ENCODE measurements around the gene DPAGT1. TPM values are rescaled to one million over a fixed set of nuclear protein-coding genes. Genes with fewer than 3 reads are reported as not detected.

Gene DPAGT1
- total RNA-seq, 1 donor from 2014 or later = 8.4 TPM

DNA sequence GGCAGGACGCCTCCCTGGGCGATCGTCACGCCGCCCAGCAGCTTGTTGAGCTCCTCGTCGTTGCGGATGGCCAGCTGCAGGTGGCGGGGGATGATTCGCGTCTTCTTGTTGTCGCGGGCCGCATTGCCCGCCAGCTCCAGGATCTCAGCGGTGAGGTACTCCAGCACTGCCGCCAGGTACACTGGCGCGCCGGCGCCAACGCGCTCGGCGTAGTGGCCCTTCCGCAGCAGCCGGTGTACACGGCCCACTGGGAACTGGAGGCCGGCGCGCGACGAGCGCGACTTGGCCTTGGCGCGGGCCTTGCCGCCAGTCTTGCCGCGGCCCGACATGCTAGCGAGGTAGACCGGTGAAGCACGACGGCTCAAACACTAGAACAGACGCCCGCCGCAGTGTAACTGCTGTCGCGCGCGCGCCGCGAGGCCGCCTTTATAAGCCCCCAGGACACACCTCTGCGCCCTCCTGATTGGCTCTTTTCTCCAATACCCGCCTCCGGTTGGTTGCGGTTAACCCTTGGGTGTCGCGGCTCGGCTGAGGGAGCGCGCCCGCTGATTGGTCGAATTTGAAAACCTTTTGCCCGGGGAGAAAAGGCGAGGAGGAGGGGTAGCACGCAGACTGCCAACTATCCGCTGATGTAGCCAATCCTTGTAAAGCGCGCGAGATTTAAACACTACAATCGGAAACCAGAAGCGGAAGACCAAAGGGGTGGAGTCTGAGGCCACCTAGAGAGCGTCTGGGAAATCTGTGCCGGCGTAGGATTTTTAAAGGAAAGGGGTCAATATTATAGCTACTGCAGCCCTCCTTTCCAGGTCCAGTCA lies 6.4 kb downstream of the DPAGT1 start:
- Histone ChIP-seq H3K27me3 (ENCODE audit: control insufficient read depth in 3 of 3, insufficient read depth in 3 of 3, low read length in 3 of 3) (no peaks in the 10 kb centered on the region), H3K27ac (ENCODE audit: low read depth, low read length) (peak overlapping the region; percentile 88), H3K9ac (ENCODE audit: low read depth in 1 of 3, low read length in 3 of 3) (peak overlapping the region; percentile 83 to 85 (median 84)), H3K4me3 (ENCODE audit: low read length in 3 of 3) (peak overlapping the region; percentile 75 to 88 (median 88)), H3K9me3 (ENCODE audit: control insufficient read depth in 3 of 3, low read length in 3 of 3) (no peaks in the 10 kb centered on the region), H3K36me3 (ENCODE audit: control insufficient read depth in 3 of 3, insufficient read depth in 3 of 3, low read length in 3 of 3) (peaks cover 33 to 41% (median 40%) of the 10 kb centered on the region in 3 donors), H3K4me1 (ENCODE audit: control insufficient read depth in 3 of 3, insufficient read depth in 3 of 3, low read length in 3 of 3) (peaks cover 25 to 31% (median 27%) of the 10 kb centered on the region in 3 donors)

DNA sequence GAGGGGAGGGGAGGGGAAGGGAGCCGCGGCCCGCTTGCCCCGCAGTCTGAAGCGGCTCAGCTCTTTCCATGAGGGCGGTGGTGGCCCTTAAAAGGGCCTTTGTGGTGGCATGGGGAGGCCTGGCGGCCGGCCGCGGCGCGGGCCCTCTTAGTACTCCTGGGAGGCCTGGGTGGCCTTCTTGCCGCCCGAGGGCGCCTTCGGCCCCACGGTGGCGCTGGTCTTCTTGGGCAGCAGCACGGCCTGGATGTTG lies 6.9 kb downstream of the DPAGT1 start:
- Histone ChIP-seq H3K4me1 (ENCODE audit: control insufficient read depth in 3 of 3, insufficient read depth in 3 of 3, low read length in 3 of 3) (peaks cover 23 to 28% (median 25%) of the 10 kb centered on the region in 3 donors), H3K36me3 (ENCODE audit: control insufficient read depth in 3 of 3, insufficient read depth in 3 of 3, low read length in 3 of 3) (peaks cover 37 to 46% (median 45%) of the 10 kb centered on the region in 3 donors), H3K27ac (ENCODE audit: low read depth, low read length) (peak overlapping the region; percentile 88), H3K9ac (ENCODE audit: low read depth in 1 of 3, low read length in 3 of 3) (peak overlapping the region; percentile 83 to 85 (median 84)), H3K4me3 (ENCODE audit: low read length in 3 of 3) (peak overlapping the region; percentile 75 to 88 (median 88)), H3K27me3 (ENCODE audit: control insufficient read depth in 3 of 3, insufficient read depth in 3 of 3, low read length in 3 of 3) (no peaks in the 10 kb centered on the region), H3K9me3 (ENCODE audit: control insufficient read depth in 3 of 3, low read length in 3 of 3) (no peaks in the 10 kb centered on the region)

DNA sequence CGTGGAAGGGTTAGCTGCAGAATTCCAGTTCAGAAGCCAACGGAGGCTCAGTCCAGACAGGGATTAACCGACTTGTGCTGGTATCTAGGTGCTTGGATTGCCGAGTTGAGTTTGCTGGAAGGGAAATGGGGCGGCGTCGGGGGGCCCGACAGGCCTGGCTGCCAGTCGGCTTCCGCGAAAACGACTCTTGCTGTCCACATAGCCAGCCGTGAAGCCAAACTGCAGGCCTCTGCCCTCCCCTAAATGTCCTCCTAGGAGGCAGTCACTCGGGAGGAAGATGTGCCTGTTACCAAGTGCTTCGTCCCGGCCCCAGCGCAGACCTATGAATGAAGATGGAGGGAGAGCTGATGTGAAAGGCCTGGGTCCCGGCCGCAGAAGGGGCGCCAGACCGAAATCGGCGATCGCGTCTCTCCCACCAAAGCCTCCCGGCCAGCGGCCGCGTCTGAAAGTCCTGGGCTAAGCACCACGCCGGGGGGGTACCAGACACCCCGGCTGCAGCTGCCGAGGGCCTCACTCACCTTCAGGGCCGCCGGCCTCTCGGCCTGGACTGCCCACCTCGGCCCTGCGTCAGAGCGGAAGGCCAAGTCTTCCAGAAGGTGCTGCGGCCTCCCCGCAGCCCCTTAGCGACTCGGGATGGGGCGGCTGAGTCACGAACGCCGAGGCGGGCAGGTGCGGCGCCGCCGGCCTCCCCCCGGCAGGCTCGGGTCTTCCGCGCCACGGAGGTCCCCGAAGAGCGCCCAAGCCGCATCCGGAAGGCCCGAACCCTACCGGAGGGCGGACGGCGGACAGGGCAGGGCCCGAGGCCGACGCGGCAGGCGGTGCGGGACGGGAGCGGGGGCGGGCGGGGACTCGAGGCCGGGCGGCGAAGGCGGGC lies 7.5 kb downstream of the DPAGT1 start:
- no peaks in the 10 kb centered on the region for H3K27me3 ChIP-seq (ENCODE audit: control insufficient read depth in 3 of 3, insufficient read depth in 3 of 3, low read length in 3 of 3)
- H3K27ac ChIP-seq (ENCODE audit: low read depth, low read length) = peak overlapping the region; percentile 88
- H3K9ac ChIP-seq (ENCODE audit: low read depth in 1 of 3, low read length in 3 of 3) = peak overlapping the region; percentile 83 to 85 (median 84)
- H3K4me1 ChIP-seq (ENCODE audit: control insufficient read depth in 3 of 3, insufficient read depth in 3 of 3, low read length in 3 of 3) = peaks cover 23 to 28% (median 25%) of the 10 kb centered on the region in 3 donors
- H3K9me3 ChIP-seq (ENCODE audit: control insufficient read depth in 3 of 3, low read length in 3 of 3) = no peaks in the 10 kb centered on the region
- peaks cover 37 to 51% (median 48%) of the 10 kb centered on the region in 3 donors for H3K36me3 ChIP-seq (ENCODE audit: control insufficient read depth in 3 of 3, insufficient read depth in 3 of 3, low read length in 3 of 3)
- peak overlapping the region; percentile 77 to 88 (median 88) for H3K4me3 ChIP-seq (ENCODE audit: low read length in 3 of 3)

DNA sequence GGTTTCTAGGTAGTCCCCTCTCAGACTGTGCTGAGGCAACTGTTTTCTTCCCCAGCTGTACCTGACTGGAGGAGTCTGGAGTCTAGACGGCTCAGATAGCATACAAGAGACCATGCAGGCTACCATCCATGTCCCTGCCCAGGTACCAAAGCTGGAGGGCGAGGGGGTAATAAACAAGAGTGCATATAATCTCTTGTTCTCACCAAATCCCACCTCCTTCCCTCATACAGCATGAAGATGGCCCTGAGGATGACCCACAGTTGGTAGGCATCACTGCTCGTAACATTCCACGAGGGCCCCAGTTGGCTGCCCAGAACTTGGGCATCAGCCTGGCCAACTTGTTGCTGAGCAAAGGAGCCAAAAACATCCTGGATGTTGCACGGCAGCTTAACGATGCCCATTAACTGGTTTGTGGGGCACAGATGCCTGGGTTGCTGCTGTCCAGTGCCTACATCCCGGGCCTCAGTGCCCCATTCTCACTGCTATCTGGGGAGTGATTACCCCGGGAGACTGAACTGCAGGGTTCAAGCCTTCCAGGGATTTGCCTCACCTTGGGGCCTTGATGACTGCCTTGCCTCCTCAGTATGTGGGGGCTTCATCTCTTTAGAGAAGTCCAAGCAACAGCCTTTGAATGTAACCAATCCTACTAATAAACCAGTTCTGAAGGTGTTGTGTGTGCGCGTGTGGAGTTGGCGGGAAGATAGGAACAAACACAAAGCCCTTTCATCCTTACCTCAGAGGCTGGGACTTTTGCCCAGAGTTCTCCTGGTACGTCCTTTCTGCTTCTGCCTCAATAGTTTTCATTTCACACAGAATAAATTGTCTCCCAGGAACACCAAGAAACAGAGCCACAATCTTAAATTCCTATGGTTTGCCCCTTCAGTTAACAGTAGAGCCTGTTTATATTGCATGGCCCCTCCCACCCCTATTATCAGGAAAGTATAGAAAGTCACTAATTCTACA lies 8.5 kb downstream of the DPAGT1 start:
- Histone ChIP-seq H3K4me3 (ENCODE audit: low read length in 3 of 3) (peak overlapping the region; percentile 77 to 88 (median 88)), H3K9ac (ENCODE audit: low read depth in 1 of 3, low read length in 3 of 3) (peak overlapping the region; percentile 83 to 85 (median 84)), H3K9me3 (ENCODE audit: control insufficient read depth in 3 of 3, low read length in 3 of 3) (no peaks in the 10 kb centered on the region), H3K27ac (ENCODE audit: low read depth, low read length) (peak overlapping the region; percentile 88), H3K27me3 (ENCODE audit: control insufficient read depth in 3 of 3, insufficient read depth in 3 of 3, low read length in 3 of 3) (no peaks in the 10 kb centered on the region), H3K36me3 (ENCODE audit: control insufficient read depth in 3 of 3, insufficient read depth in 3 of 3, low read length in 3 of 3) (peaks cover 36 to 46% (median 45%) of the 10 kb centered on the region in 3 donors), H3K4me1 (ENCODE audit: control insufficient read depth in 3 of 3, insufficient read depth in 3 of 3, low read length in 3 of 3) (peaks cover 23 to 28% (median 25%) of the 10 kb centered on the region in 3 donors)

DNA sequence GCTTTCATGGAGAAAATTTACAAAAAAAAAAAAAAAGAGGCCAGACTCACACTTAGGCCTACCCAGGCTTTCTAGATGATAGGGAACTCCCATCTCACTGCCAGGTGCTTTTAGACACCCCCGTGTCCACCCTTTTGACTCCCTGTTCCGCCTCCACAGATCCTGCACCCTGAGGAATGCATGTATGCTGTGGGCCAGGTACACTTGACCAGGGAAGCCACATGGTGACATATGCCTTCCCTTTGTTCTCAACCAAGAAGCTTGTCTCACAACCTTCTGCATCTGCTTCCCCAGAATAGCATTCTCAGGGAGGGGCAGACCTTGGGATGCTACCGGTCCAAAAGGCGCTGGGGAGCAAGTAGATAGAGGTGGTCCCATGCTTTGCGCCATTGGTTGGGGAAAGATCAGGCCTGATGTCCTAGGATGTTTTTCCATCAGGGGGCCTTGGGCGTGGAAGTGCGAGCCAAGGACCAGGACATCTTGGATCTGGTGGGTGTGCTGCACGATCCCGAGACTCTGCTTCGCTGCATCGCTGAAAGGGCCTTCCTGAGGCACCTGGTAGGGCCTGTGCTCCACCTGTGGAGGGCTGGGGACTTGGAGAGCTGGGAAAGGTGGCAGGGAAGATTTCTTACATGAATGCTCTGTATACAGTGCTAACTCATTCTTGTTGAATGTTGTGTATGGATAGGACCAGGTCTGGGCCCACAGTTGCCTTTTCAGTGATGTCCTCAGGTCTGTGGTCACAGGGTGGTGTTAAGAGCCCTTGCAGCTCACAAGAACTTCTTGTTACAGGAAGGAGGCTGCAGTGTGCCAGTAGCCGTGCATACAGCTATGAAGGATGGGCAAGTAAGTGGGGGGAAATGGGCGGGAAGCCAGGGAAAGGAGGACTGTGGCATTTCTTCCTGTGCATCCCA lies 9.4 kb downstream of the DPAGT1 start:
- peaks cover 23 to 37% (median 25%) of the 10 kb centered on the region in 3 donors for H3K4me1 ChIP-seq (ENCODE audit: control insufficient read depth in 3 of 3, insufficient read depth in 3 of 3, low read length in 3 of 3)
- H3K27ac ChIP-seq (ENCODE audit: low read depth, low read length) = no peak overlapping the region
- peak overlapping the region in 2 of 3 donors; percentile 47 for H3K9ac ChIP-seq (ENCODE audit: low read depth in 1 of 3, low read length in 3 of 3)
- H3K36me3 ChIP-seq (ENCODE audit: control insufficient read depth in 3 of 3, insufficient read depth in 3 of 3, low read length in 3 of 3) = peaks cover 26 to 37% (median 36%) of the 10 kb centered on the region in 3 donors
- no peaks in the 10 kb centered on the region for H3K9me3 ChIP-seq (ENCODE audit: control insufficient read depth in 3 of 3, low read length in 3 of 3)
- H3K4me3 ChIP-seq (ENCODE audit: low read length in 3 of 3) = no peak overlapping the region
- no peaks in the 10 kb centered on the region for H3K27me3 ChIP-seq (ENCODE audit: control insufficient read depth in 3 of 3, insufficient read depth in 3 of 3, low read length in 3 of 3)

DNA sequence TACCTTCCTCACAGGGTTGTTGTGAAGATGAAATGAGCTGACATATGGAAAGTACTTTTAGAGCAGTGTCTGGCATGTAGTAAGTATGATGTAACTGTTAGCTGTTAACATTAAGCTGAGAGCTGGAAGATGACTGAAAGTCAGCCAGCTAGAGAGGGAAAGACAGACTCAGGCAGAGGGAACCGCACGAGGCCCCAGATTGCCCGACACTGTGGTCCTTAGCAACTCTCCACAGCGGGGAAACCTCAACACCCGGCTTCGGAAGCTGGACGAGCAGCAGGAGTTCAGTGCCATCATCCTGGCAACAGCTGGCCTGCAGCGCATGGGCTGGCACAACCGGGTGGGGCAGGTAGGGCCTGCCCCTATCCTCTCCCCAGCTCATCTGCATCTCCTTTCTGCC lies 10.5 kb downstream of the DPAGT1 start:
- Histone ChIP-seq H3K9me3 (ENCODE audit: control insufficient read depth in 3 of 3, low read length in 3 of 3) (no peaks in the 10 kb centered on the region), H3K27me3 (ENCODE audit: control insufficient read depth in 3 of 3, insufficient read depth in 3 of 3, low read length in 3 of 3) (no peaks in the 10 kb centered on the region), H3K27ac (ENCODE audit: low read depth, low read length) (no peak overlapping the region), H3K9ac (ENCODE audit: low read depth in 1 of 3, low read length in 3 of 3) (no peak overlapping the region), H3K4me3 (ENCODE audit: low read length in 3 of 3) (no peak overlapping the region), H3K4me1 (ENCODE audit: control insufficient read depth in 3 of 3, insufficient read depth in 3 of 3, low read length in 3 of 3) (peaks cover 23 to 39% (median 26%) of the 10 kb centered on the region in 3 donors), H3K36me3 (ENCODE audit: control insufficient read depth in 3 of 3, insufficient read depth in 3 of 3, low read length in 3 of 3) (peaks cover 21 to 28% (median 27%) of the 10 kb centered on the region in 3 donors)

DNA sequence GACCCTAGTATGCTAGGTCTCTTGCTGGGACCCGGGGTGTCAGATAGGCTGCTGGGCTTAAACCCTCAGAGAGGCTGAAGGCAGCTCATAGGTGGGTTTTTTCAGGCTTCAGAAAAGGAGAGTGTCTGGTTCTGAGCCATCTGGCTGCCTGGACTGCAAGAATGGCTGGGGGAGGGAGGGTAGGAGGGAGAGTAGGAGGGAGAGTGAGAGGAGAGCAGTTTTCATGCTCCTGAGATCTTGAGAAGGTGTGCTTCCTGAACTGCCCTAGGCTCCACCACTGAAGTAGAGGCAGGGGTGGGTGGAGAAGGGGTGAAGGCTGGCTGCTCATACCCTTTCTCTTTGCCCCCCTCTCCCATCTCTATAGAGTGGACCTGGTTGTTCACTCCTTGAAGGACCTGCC lies 12.3 kb downstream of the DPAGT1 start:
- Histone ChIP-seq H3K4me1 (ENCODE audit: control insufficient read depth in 3 of 3, insufficient read depth in 3 of 3, low read length in 3 of 3) (peaks cover 31 to 46% (median 33%) of the 10 kb centered on the region in 3 donors), H3K9ac (ENCODE audit: low read depth in 1 of 3, low read length in 3 of 3) (no peak overlapping the region), H3K9me3 (ENCODE audit: control insufficient read depth in 3 of 3, low read length in 3 of 3) (no peaks in the 10 kb centered on the region), H3K27ac (ENCODE audit: low read depth, low read length) (no peak overlapping the region), H3K36me3 (ENCODE audit: control insufficient read depth in 3 of 3, insufficient read depth in 3 of 3, low read length in 3 of 3) (peaks cover 21 to 28% (median 27%) of the 10 kb centered on the region in 3 donors), H3K4me3 (ENCODE audit: low read length in 3 of 3) (no peak overlapping the region), H3K27me3 (ENCODE audit: control insufficient read depth in 3 of 3, insufficient read depth in 3 of 3, low read length in 3 of 3) (no peaks in the 10 kb centered on the region)

DNA sequence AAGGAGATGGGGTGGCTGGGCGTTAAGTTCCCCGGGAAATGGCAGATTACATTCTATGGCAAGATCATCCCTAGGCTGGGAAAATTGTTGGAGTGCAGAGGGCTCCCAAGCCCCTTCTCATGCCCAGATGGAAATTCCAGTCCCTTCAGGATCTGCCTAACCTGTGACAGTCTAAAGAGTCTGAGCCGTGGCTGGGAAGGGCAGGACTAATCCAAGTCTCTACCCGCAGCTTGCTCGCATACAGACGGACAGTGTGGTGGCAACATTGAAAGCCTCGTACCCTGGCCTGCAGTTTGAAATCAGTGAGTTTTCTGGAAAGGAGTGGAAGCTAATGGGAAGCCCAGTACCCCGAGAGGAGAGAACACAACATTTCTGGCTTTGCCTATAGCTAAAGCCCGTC lies 13.2 kb downstream of the DPAGT1 start:
- Histone ChIP-seq H3K27ac (ENCODE audit: low read depth, low read length) (no peak overlapping the region), H3K27me3 (ENCODE audit: control insufficient read depth in 3 of 3, insufficient read depth in 3 of 3, low read length in 3 of 3) (no peaks in the 10 kb centered on the region), H3K9me3 (ENCODE audit: control insufficient read depth in 3 of 3, low read length in 3 of 3) (no peaks in the 10 kb centered on the region), H3K4me1 (ENCODE audit: control insufficient read depth in 3 of 3, insufficient read depth in 3 of 3, low read length in 3 of 3) (peaks cover 24 to 40% (median 26%) of the 10 kb centered on the region in 3 donors), H3K9ac (ENCODE audit: low read depth in 1 of 3, low read length in 3 of 3) (no peak overlapping the region), H3K36me3 (ENCODE audit: control insufficient read depth in 3 of 3, insufficient read depth in 3 of 3, low read length in 3 of 3) (peaks cover 21 to 28% (median 27%) of the 10 kb centered on the region in 3 donors), H3K4me3 (ENCODE audit: low read length in 3 of 3) (no peak overlapping the region)
